DOHH2 (cell line): Measurements from ENCODE around the gene INHA.

ENCODE experiments used
- CTCF ChIP-seq: fragments of 200-600 bp; sonication (generic); IDR thresholded peaks from one replicate; pipeline ENCODE4 v1.5.1; 2014; ENCODE audit warnings: antibody characterized with exemption, mild to moderate bottlenecking, low read depth, low read length; ENCODE audit not compliant: poor library complexity, severe bottlenecking
- EZH2phosphoT487 ChIP-seq: fragments of 200-600 bp; sonication (generic); IDR thresholded peaks from 2 replicates; pipeline ENCODE4 v1.6.1; 2017; ENCODE audit warnings: borderline replicate concordance, mild to moderate bottlenecking, antibody characterized with exemption, low read length, moderate library complexity, mixed read lengths

- TF ChIP-seq EZH2phosphoT487 (no peak), CTCF (no peak)
These were observed 14.0 kb upstream of the INHA start for GRCh38 chr2:219557791-219558785.
